ENCODE measurements around the gene SH3BP4.

The SH3BP4 gene

GRCh38 chr2:235097196-235097595 is 145.4 kb downstream of the SH3BP4 start:
- no peak for DNase-seq

DNA sequence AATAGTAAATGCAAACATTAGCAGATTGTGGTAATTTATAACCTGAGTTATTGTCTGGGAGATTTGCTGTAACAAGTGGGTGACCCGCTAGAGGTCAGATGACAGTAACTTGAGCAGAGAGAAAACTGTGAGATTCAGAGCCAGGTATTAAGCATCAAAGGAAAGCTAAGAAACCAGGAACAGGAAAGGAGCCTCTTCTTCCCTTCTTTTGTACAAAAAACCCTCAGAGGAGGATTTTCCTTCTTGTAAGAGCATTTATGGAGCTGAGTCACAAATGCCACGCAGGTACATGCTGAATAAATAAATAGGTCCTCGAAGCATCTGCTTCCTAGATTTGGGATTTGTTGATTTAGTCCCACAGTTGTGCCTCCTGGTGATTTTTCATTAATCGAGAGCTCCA is 146.5 kb downstream of the SH3BP4 start:
- DNase-seq, result no peak

DNA sequence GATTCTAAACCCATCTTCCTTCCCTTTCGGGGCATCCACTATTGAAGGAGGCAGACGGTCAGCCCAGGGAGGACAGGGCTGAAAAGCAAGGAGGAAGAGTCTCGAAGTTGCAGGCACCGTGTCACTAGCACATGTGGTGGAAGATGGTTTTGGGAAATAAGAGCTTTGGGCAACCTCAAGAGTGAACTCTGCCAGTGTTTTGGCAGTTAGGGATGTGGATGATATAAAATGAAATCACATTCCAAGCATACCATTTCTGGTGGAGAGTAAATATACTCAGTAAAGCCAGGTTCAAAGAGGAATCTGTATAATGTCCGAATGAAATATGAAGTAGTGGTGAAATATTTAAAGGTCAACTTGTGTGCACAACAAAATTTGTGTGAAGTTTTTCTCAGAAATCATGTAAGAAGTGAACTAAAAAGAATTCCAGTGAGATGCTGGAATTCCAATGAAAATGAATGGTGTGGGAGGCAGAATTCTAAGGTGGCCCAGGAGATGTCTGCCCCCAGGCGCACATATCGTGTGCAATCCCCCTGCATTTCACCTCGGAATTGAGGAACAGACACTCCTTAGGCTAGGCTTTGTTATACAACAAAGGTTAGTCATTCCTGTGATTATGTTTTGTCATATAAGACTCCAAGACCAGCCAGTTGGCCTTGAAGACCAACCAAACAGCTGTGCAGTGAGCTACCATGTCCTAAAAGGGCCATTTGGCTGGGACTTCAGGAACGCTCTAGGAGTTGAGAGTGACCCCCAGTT is 147.1 kb downstream of the SH3BP4 start:
- peak; percentile 85 for DNase-seq

- no peak for DNase-seq
Observed at GRCh38 chr2:235102896-235103295, 151.1 kb downstream of the SH3BP4 start.
